Ishikawa (cell line): ENCODE results near the gene PHF2.

Experiments used
- MAX ChIP-seq: IDR thresholded peaks from 2 replicates; pipeline ENCODE4 v1.6.1; 2012
- RAD21 ChIP-seq: IDR thresholded peaks from 2 replicates; pipeline ENCODE4 v1.6.1; 2012; ENCODE audit warnings: low read depth
- ZBTB7A ChIP-seq: IDR thresholded peaks from 2 replicates; pipeline ENCODE4 v1.6.1; 2012; ENCODE audit warnings: low read depth

- TF ChIP-seq MAX (no peak), ZBTB7A (no peak), RAD21 (no peak)
Measured at GRCh38 chr9:93665637-93666438, 89.5 kb downstream of the PHF2 start.
